SU-DHL-6 (cell line): ENCODE data around the gene ALDH9A1.

Experiments
- H2AFZ ChIP-seq: fragments of 200-600 bp; sonication (generic); 2 replicates; pipeline ENCODE4 v1.6.1; 2014; ENCODE audit warnings: low read depth, mild to moderate bottlenecking, moderate library complexity, mixed read lengths, antibody characterized with exemption, low read length; ENCODE audit not compliant: severe bottlenecking
- H3F3A ChIP-seq: fragments of 200-600 bp; shearing (Covaris generic); 2 replicates; pipeline ENCODE4 v1.6.0; 2016; ENCODE audit warnings: antibody characterized with exemption, mild to moderate bottlenecking; ENCODE audit not compliant: insufficient read depth
- H3K27ac ChIP-seq: fragments of 200-600 bp; sonication (generic); 2 replicates; pipeline ENCODE4 v1.5.1; 2016; ENCODE audit warnings: low read depth, mild to moderate bottlenecking, low read length, moderate library complexity, mixed read lengths
- H3K27me3 ChIP-seq: fragments of 200-600 bp; sonication (generic), shearing (Covaris generic); 2 replicates; pipeline ENCODE4 v1.6.0; 2014; ENCODE audit warnings: mild to moderate bottlenecking, low read length
- H3K36me3 ChIP-seq: fragments of 200-600 bp; sonication (generic); 2 replicates; pipeline ENCODE4 v1.6.1; 2014; ENCODE audit warnings: mild to moderate bottlenecking, low read length, mixed read lengths
- H3K4me2 ChIP-seq: fragments of 300-600, 200-600 bp; shearing (Covaris generic), sonication (generic); 2 replicates; pipeline ENCODE4 v1.6.0; 2014; ENCODE audit warnings: low read length, low read depth, mild to moderate bottlenecking; ENCODE audit not compliant: poor library complexity, severe bottlenecking
- H3K4me3 ChIP-seq: fragments of 200-600 bp; sonication (generic); 2 replicates; pipeline ENCODE4 v1.5.1; 2014; ENCODE audit warnings: antibody characterized with exemption, low read length, mild to moderate bottlenecking, mixed read lengths; ENCODE audit not compliant: insufficient read depth, poor library complexity, severe bottlenecking
- H3K79me2 ChIP-seq: fragments of 200-600 bp; sonication (generic); 2 replicates; pipeline ENCODE4 v1.6.1; 2014; ENCODE audit warnings: mild to moderate bottlenecking, low read length, moderate library complexity; ENCODE audit not compliant: insufficient read depth
- H3K9ac ChIP-seq: fragments of 200-600 bp; sonication (generic); 2 replicates; pipeline ENCODE4 v1.7.0; 2014; ENCODE audit warnings: mild to moderate bottlenecking, low read length
- H3K9me2 ChIP-seq: fragments of 200-600 bp; sonication (generic); replicated peaks from 2 replicates; pipeline ENCODE4 v1.6.1; 2014; ENCODE audit warnings: low read length; ENCODE audit not compliant: insufficient read depth
- H3K9me3 ChIP-seq: fragments of 200-600 bp; sonication (generic); 2 replicates; pipeline ENCODE4 v1.6.1; 2014; ENCODE audit warnings: low read length, mixed read lengths; ENCODE audit not compliant: insufficient read depth
- H4K20me1 ChIP-seq: fragments of 200-600 bp; sonication (generic); 2 replicates; pipeline ENCODE4 v1.6.1; 2014; ENCODE audit warnings: low read depth, mild to moderate bottlenecking, antibody characterized with exemption, low read length, moderate library complexity, mixed read lengths
- EZH2phosphoT487 ChIP-seq: fragments of 200-600 bp; sonication (generic), shearing (Covaris generic); conservative IDR thresholded peaks from 2 replicates; pipeline ENCODE4 v1.6.1; 2018; ENCODE audit warnings: mild to moderate bottlenecking, antibody characterized with exemption, low read length, moderate library complexity, mixed read lengths
- TF ChIP-seq, protein P1 (sequence below): fragments of 200-600 bp; sonication (generic); IDR thresholded peaks from one replicate; pipeline ENCODE4 v1.5.1; 2017; ENCODE audit warnings: antibody characterized with exemption, mild to moderate bottlenecking, low read length, moderate library complexity; ENCODE audit not compliant: insufficient read depth, poor library complexity, severe bottlenecking

Gene ALDH9A1

DNA sequence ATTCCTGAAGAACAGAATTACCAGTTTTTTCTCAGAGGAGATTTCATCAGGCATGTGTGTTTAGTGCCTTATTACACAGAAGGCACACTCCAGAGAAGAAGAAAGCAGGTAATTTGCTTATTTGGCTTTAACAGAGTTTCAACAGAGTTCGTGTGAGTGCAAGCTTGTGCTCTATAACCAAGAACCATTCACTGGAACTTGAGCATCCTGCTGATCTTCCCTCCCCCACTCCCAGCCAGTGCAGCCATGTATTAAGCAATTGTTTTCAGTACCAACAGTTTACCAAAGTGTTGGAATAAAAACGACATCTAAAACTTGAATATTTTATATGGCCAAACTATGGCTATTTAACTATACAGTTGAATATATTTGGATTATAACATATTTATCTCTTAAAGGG, 63.0 kb downstream of the ALDH9A1 start:
- Histone ChIP-seq H4K20me1 (no peaks in the 10 kb centered on the region), H3K4me2 (no peak overlapping the region), H3K9ac (no peak overlapping the region), H3F3A (no peaks in the 10 kb centered on the region), H3K27ac (no peak overlapping the region), H3K9me2 (no peaks in the 10 kb centered on the region), H3K4me3 (no peak overlapping the region), H3K79me2 (no peaks in the 10 kb centered on the region), H3K9me3 (no peaks in the 10 kb centered on the region), H3K27me3 (no peaks in the 10 kb centered on the region), H2AFZ (no peak overlapping the region), H3K36me3 (no peaks in the 10 kb centered on the region)
- no peak for TF ChIP-seq EZH2phosphoT487
- TF ChIP-seq, protein P1, sequence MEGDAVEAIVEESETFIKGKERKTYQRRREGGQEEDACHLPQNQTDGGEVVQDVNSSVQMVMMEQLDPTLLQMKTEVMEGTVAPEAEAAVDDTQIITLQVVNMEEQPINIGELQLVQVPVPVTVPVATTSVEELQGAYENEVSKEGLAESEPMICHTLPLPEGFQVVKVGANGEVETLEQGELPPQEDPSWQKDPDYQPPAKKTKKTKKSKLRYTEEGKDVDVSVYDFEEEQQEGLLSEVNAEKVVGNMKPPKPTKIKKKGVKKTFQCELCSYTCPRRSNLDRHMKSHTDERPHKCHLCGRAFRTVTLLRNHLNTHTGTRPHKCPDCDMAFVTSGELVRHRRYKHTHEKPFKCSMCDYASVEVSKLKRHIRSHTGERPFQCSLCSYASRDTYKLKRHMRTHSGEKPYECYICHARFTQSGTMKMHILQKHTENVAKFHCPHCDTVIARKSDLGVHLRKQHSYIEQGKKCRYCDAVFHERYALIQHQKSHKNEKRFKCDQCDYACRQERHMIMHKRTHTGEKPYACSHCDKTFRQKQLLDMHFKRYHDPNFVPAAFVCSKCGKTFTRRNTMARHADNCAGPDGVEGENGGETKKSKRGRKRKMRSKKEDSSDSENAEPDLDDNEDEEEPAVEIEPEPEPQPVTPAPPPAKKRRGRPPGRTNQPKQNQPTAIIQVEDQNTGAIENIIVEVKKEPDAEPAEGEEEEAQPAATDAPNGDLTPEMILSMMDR: no peak

DNA sequence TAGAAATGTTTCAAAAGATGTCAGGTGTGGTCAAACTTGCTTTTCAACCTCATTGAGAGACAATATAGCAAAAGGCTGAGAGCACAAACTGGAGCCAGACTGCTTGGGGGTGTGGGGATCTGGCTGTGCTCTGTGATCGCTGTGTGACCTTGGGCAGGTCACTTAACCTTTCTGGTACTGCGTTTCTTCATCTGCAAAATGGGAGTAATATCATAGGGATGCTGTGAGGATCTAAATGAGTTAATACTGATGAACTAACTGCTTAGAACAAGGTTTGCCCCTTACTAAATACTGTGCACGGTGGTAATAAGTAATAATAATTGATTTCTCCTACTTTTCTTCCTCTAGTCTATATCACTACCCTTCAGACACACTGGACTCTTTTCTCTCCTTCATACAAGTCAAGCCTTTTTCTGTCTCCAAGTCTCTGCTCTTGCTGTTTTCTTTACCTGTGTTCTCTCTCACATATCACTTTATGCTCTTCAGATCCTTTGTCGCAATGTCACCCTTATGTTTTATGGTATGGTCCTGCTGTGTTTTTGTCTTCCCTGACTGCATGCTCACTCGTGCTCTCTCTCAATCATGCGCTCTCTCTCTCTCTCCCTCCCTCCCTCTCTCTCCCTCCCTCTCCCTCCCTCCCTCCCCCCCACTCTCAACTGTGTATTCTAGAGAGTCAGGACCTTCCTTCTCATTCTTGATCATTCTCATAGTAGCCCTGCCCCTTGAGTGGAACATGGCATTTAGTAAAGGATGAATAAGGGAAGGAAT, 64.0 kb downstream of the ALDH9A1 start:
- Histone ChIP-seq H4K20me1 (no peaks in the 10 kb centered on the region), H3K4me2 (no peak overlapping the region), H3K27ac (no peak overlapping the region), H3K9me3 (no peaks in the 10 kb centered on the region), H3F3A (peaks cover 8% of the 10 kb centered on the region; the same call in 1 of the 2 replicates), H2AFZ (no peak overlapping the region), H3K9me2 (no peaks in the 10 kb centered on the region), H3K36me3 (no peaks in the 10 kb centered on the region), H3K4me3 (no peak overlapping the region), H3K27me3 (no peaks in the 10 kb centered on the region), H3K9ac (no peak overlapping the region), H3K79me2 (no peaks in the 10 kb centered on the region)
- no peak for TF ChIP-seq EZH2phosphoT487
- TF ChIP-seq, protein P1: no peak

DNA sequence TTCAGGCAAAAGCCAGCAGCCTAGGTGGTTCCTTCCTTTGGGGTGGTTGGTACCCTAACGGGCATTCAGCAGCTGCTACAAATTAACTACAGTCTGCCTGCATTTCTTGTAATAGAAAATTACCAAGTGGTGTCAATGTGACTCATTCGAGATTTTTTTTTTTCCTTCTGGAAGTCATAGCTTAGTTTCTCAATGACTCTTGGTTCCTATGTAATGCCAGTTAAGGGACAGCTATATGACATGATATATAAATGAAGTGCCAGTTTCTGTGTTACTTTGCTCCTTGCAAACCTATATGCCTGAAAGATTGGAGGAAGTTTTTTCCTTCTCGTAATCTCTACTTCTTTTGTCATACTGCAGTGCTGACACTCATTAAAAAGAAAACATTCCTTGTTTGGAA, 64.7 kb downstream of the ALDH9A1 start:
- no peaks in the 10 kb centered on the region for H3K36me3 ChIP-seq
- H3F3A ChIP-seq: peaks cover 11% of the 10 kb centered on the region; the same call in 1 of the 2 replicates
- no peaks in the 10 kb centered on the region for H3K79me2 ChIP-seq
- H3K27ac ChIP-seq: no peak overlapping the region
- no peak overlapping the region for H2AFZ ChIP-seq
- H3K4me2 ChIP-seq: no peak overlapping the region
- H3K9me2 ChIP-seq: no peaks in the 10 kb centered on the region
- no peak for TF ChIP-seq EZH2phosphoT487
- TF ChIP-seq, protein P1: no peak
- no peaks in the 10 kb centered on the region for H3K27me3 ChIP-seq
- no peaks in the 10 kb centered on the region for H4K20me1 ChIP-seq
- no peaks in the 10 kb centered on the region for H3K9me3 ChIP-seq
- no peak overlapping the region for H3K9ac ChIP-seq
- H3K4me3 ChIP-seq: no peak overlapping the region
